Nephron progenitor cell (in vitro differentiated cells): ENCODE results near the gene C1orf167.

Experiments used
- DNase-seq: peaks from one replicate; pipeline ENCODE4 v3.0.0; 2021
- H3K27ac Mint-ChIP-seq: 2 replicates; pipeline ENCODE4 v1.8.0; 2021; ENCODE audit warnings: mild to moderate bottlenecking, moderate library complexity, mixed read lengths
- H3K27me3 Mint-ChIP-seq: 2 replicates; pipeline ENCODE4 v1.8.0; 2021; ENCODE audit warnings: mild to moderate bottlenecking, low read depth, mixed read lengths; ENCODE audit not compliant: poor library complexity
- H3K36me3 Mint-ChIP-seq: 2 replicates; pipeline ENCODE4 v1.8.0; 2021; ENCODE audit warnings: low read depth, mixed read lengths
- H3K4me1 Mint-ChIP-seq: 2 replicates; pipeline ENCODE4 v1.8.0; 2021; ENCODE audit warnings: mixed read lengths
- H3K4me3 Mint-ChIP-seq: 2 replicates; pipeline ENCODE4 v1.8.0; 2021; ENCODE audit warnings: mild to moderate bottlenecking, moderate library complexity, mixed read lengths
- H3K9me3 Mint-ChIP-seq: 2 replicates; pipeline ENCODE4 v1.8.0; 2021; ENCODE audit warnings: mild to moderate bottlenecking, moderate library complexity, mixed read lengths
- TF ChIP-seq, protein P1 (sequence below): fragments of 200-600 bp; sonication (generic); IDR thresholded peaks from 2 replicates; pipeline ENCODE4 v1.5.0; 2021; ENCODE audit warnings: antibody characterized with exemption

The C1orf167 gene, protein sequence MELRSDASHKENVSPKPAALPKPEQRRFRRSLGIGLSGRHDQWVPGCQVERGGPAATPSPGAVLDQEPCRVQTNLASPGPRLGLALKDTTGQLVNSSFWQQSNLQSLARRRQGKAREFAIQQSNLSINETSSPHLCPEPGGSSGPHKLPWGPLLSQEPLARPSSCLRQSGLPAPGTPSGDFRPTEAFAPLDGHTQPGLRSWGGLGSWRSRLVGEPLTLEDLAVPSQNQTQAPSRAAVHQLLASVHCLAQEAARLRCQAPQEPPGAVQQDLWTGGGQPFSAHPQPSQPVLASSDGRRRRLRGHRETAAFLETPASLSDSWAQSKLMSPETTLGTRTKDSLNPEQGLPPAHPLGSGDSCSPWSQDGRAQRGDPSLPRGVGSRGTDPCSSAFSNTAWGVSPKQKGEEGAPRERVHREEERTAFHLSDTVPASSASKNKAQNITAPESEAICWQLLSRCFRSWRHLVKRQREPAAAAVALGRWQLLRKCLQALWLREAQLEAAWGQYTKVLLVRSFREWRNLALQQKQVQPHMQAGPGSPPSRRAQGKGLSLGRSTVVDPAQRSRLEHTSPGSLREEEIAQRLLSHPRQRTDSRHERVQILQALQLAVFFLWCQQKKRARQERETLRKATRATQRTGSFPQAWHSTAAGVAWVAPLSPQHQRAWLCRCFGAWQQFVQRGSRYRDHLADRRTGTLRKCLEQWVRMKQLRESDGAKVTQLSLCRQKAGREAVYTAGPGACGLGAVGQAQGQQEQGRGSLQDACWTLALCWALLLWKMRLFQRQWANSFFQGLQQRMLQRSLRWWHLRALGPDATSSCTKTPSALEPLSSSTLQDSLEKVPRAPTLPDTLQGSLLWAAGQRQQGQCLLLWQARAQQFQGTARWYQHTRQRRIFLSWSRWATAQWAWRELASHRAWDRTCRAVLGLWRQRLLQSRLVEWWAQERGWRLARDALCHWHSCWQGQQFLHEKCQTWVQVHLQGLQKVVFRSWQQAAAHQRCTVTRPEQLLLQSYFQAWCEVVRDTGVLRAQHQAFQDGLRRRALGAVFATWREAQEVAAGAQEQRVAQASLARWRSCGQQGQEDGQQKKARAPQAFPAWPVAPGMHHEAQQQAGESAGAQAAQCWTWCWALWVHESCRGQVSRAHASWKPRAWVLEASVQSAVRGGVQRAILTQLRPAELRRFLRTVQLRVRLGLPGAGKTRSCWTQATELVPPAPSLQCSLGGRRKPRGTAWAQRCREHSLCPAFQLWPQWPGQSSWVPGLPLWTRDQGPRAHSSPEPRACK (N-terminal part only)

DNA sequence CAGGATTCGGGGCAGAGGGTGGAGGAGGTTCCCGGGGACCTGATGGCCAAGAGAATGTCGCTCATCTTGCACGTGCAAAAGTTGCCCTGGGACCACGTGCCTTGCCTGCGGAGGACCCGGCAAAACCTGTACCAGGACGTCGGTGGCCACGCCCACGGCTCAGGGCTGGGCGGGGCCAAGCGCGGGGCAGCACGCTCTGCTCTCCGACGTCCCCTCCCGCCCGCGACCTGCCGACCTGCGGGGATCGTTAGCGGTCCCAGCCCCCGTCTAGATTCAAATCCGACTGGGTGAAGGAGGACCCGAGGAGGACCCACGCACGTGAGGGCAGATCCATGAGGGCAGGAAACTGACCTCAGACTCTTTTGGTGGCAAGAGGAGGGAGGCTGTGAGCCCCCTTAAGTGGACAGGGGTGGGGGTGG is at the start of gene C1orf167:
TSS of gene C1orf167 (plus strand) at position 206 of the 419 bp plus-strand sequence. CDS start 2,208 bp downstream, outside the sequence.
- H3K27ac Mint-ChIP-seq = no peak within 1 kb of the TSS
- H3K9me3 Mint-ChIP-seq = peaks cover 11% of the 10 kb centered on the region
- H3K27me3 Mint-ChIP-seq = peaks cover 50% of the 10 kb centered on the region
- H3K4me1 Mint-ChIP-seq = peaks cover 33% of the 10 kb centered on the region
- H3K4me3 Mint-ChIP-seq = peak within 1 kb of the TSS; percentile 50
- TF ChIP-seq, protein P1, sequence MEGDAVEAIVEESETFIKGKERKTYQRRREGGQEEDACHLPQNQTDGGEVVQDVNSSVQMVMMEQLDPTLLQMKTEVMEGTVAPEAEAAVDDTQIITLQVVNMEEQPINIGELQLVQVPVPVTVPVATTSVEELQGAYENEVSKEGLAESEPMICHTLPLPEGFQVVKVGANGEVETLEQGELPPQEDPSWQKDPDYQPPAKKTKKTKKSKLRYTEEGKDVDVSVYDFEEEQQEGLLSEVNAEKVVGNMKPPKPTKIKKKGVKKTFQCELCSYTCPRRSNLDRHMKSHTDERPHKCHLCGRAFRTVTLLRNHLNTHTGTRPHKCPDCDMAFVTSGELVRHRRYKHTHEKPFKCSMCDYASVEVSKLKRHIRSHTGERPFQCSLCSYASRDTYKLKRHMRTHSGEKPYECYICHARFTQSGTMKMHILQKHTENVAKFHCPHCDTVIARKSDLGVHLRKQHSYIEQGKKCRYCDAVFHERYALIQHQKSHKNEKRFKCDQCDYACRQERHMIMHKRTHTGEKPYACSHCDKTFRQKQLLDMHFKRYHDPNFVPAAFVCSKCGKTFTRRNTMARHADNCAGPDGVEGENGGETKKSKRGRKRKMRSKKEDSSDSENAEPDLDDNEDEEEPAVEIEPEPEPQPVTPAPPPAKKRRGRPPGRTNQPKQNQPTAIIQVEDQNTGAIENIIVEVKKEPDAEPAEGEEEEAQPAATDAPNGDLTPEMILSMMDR = no peak
- H3K36me3 Mint-ChIP-seq = no peaks in the 10 kb centered on the region
- peak; percentile 71 for DNase-seq

DNA sequence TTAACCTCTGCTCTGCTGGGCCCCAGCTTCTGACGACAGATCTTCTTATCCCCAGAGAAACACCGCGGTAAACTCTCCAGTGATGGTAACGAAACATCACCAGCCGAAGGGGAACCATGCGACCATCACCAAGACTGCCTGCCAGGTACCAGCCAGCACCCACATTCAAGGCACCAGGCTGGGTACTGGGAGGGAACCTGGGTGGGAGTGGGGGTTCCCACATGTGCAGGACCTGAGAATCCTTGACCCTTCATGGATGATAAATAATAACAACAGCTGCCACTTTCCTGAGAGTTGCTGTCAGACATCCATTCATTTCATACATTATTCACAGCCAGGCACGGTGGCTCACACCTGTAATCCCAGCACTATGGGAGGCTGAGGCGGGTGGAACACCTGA is 49.7 kb upstream of the C1orf167 start:
- peaks cover 9% of the 10 kb centered on the region for H3K27me3 Mint-ChIP-seq
- H3K4me1 Mint-ChIP-seq = peaks cover 41% of the 10 kb centered on the region
- TF ChIP-seq, protein P1 = no peak
- no peak for DNase-seq
- no peaks in the 10 kb centered on the region for H3K9me3 Mint-ChIP-seq
- H3K4me3 Mint-ChIP-seq = no peak overlapping the region
- H3K27ac Mint-ChIP-seq = no peak overlapping the region
- H3K36me3 Mint-ChIP-seq = peaks cover 3% of the 10 kb centered on the region

DNA sequence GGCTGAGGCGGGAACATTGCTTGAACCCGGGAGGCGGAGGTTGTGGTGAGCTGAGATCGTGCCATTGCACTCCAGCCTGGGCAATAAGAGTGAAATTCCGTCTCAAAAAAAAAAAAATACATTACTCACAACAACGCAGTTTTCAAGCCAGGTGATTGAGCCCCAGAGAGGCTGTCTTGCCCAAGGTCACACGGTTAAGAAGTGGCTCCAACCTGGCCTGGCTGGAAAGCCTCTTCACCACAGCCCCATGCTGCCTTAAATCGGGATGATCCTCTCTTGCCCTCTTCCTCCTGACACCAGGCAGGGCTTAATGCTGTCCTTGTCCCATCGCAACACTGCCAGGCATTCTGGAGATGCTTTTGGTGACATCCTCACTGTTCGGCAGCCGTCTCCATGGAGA is 48.9 kb upstream of the C1orf167 start:
- Mint-ChIP-seq H3K4me3 (no peak overlapping the region), H3K36me3 (peaks cover 3% of the 10 kb centered on the region)

DNA sequence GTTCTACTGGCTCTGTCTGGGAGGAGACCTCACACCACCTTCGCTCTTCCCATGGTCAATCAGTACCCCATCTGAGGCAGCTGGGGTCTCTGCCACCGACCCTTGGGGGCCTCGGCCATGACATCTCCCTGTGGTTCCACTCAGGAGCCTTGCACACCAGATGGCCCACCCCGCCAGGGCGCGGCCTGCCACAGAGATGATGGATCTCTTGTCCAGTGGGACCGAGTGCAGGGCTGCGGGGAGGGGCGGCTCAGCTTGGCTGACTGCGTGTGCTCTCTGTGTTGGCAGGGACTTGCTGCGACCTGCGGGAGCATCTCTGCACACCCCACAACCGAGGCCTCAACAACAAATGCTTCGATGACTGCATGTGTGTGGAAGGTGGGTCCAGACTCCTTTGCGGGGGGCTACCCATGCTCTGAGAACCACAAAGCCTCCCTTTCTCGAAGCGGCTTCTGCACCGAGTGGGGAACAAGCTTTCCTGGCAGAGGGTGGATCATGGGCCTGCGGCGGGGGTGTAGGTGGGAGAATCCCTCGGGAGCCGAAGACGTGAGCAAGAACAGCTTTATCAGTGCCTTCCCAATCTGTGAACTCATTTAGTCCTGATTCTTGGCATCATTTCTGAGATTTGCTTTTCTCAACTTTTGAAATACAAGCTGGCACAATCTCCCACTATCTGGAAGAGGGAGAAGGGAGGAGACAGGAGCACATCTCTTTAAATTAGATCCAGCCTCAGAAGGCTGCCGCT is 47.0 kb upstream of the C1orf167 start:
- TF ChIP-seq, protein P1 = no peak
- H3K9me3 Mint-ChIP-seq = no peaks in the 10 kb centered on the region
- H3K27me3 Mint-ChIP-seq = peaks cover 18% of the 10 kb centered on the region
- H3K4me1 Mint-ChIP-seq = peaks cover 24% of the 10 kb centered on the region
- no peak for DNase-seq
- H3K36me3 Mint-ChIP-seq = no peaks in the 10 kb centered on the region
- no peak overlapping the region for H3K4me3 Mint-ChIP-seq
- H3K27ac Mint-ChIP-seq = peak overlapping the region; percentile 85

More for the DNA sequence above, 48.9 kb upstream of the C1orf167 start:
- Mint-ChIP-seq H3K4me1 (peaks cover 33% of the 10 kb centered on the region), H3K27me3 (peaks cover 9% of the 10 kb centered on the region), H3K9me3 (no peaks in the 10 kb centered on the region), H3K27ac (no peak overlapping the region)
- no peak for DNase-seq
- TF ChIP-seq, protein P1 = no peak

DNA sequence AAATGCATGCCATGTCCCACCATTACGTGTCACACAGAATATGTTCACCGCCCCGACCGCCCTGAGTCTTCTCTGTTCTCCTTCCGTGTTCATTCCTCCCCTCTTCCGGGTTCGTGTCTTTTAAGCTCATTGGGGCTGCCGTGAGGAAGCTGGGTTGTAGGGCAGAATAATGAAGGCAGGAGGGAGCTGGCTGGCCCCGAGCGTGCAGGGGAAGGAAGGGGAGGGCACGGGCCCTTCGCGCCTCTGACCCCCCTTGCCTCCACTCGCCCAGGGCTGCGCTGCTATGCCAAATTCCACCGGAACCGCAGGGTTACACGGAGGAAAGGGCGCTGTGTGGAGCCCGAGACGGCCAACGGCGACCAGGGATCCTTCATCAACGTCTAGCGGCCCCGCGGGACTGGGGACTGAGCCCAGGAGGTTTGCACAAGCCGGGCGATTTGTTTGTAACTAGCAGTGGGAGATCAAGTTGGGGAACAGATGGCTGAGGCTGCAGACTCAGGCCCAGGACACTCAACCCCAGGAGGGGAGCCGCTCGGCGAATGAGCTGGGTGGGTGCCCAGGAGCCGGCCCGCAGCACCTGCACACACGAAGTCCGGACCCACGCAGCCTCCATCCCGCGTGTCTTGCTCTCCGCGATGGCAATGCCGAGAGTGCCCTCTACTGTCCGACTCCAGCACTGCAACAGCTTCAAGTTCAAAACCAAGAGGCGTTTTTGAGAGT is 42.5 kb upstream of the C1orf167 start:
- Mint-ChIP-seq H3K4me3 (peak overlapping the region; percentile 62), H3K27me3 (peaks cover 22% of the 10 kb centered on the region), H3K4me1 (peaks cover 20% of the 10 kb centered on the region), H3K9me3 (no peaks in the 10 kb centered on the region), H3K36me3 (no peaks in the 10 kb centered on the region), H3K27ac (no peak overlapping the region)
- peak; percentile 81 for DNase-seq
- TF ChIP-seq, protein P1 = peak; percentile 95
